HG03196 (cell line): ENCODE results near the gene MXD1.

Experiments
- ATAC-seq: cut with Tn5 transposase; IDR thresholded peaks from one replicate; pipeline ENCODE4 v1.9.1; 2021; ENCODE audit not compliant: unreplicated experiment

MXD1 gene

GRCh38 chr2:69952336-69953115 lies 37.6 kb downstream of the MXD1 start:
- no peak for ATAC-seq

GRCh38 chr2:69954084-69954483 lies 39.2 kb downstream of the MXD1 start:
- no peak for ATAC-seq

DNA sequence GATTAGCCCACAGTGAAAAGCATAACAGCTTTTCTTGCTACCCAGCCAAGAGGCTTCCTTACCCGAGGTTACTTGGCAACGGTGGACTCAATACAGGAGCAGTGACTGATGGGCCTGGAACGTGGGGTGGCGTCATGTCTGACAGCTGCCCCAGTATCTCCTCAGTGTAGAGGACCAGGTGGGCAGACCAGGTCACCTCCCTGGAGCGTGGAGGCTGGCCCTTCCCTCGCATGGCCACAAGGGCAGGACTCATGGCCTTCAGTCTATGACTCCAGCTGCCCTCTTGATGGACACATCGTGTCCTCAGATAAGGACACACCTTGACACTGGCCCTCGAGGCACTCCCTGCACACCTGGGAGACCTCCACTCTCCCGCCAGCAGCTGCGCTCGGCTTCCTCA lies 40.1 kb downstream of the MXD1 start:
- no peak for ATAC-seq

DNA sequence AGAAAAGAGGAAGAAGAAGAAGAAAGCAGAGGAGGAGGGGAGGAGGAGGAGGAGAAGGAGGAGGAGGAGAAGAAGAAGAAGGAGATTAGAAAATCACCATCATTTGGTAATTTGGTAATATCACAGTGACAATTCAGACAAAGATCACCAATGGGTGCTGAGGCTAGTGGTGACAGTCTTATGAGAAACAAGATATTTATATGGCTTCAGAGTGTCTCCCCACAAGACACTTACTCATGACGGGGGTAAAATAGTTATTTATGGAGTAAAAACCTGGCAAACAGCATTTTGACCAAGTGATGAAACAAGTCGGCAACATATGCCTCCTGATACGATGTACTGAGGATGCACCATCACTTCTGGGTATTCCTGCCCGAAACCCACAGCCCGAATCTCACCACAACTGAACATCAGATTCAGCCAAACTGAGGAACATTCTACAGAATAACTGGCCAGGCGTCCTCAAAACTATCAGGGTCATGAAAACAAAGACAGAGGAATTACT lies 41.6 kb downstream of the MXD1 start:
- no peak for ATAC-seq

GRCh38 chr2:69957965-69958364 lies 43.1 kb downstream of the MXD1 start:
- ATAC-seq: no peak

DNA sequence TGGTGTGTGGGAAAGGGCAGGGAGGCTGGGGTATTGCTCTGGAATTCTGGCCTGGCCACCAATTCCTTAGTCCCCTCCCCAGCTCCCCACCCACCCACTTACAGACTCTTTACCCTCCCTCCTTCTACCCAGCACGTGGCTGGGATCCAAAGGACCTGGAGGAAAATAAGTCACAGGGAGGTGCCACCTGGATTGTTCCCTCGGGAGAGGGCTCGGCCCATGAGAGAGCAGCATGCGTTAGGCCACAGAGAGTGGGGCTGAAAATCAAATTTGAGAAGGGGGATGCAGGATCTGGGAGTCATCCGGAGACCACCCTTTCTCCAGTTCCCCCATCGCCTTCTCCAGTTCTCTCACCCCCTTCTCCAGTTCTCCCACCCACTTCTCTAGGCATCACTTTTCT lies 43.6 kb downstream of the MXD1 start:
- ATAC-seq: no peak

- ATAC-seq: no peak
Observed at GRCh38 chr2:69959425-69959824, 44.5 kb downstream of the MXD1 start.

- no peak for ATAC-seq
Observed at GRCh38 chr2:69960821-69961220, 45.9 kb downstream of the MXD1 start.

- ATAC-seq: no peak
Observed at GRCh38 chr2:69961496-69961895, 46.6 kb downstream of the MXD1 start, which contains the start of gene ASPRV1. ASPRV1 (minus strand) TSS chr2:69961631; CDS start chr2:69961436, 195 bp downstream.

- no peak for ATAC-seq
Observed at GRCh38 chr2:69962986-69963730, 48.2 kb downstream of the MXD1 start.

GRCh38 chr2:69964353-69964841 lies 49.5 kb downstream of the MXD1 start:
- ATAC-seq: no peak

GRCh38 chr2:69965756-69966445 lies 51.0 kb downstream of the MXD1 start:
- no peak for ATAC-seq

DNA sequence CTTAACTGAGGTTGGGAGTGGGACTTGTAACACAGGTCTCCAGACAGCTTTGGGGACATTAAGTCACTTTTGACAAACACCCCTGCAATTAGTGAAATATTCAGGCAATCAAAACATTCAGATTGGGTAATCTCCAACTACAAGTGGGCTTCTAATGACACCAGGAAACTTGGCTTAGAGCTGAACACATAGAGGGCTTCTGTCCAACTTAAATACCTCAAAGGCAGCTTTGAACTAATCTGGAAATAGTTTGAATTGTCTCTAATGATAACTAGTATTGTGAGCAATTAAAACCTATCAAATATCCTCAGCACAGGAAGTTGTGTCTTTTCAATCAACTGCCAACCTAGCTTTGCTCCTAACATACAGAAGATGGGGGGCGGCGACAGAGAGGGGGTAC lies 51.6 kb downstream of the MXD1 start:
- no peak for ATAC-seq

DNA sequence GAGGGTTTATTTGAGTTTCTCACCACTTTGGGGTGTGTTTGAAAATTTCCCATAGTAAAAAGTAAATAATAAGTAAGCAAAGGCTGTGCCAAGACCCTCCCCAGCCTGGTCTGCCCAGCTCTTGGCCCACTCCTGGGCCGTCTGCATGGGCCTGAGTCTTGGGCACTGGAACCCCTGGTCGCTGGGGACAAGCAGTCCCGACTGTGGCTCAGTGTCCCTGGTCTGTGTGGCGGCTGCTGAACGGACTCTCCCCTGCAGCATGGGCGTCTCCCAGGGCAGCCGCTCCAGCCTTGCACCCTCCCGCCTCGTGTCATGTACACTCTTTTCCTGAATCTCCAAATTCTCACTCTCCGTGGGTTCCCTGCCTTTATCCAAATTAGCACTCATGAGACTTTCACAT lies 53.7 kb downstream of the MXD1 start:
- no peak for ATAC-seq

- no peak for ATAC-seq
Observed at GRCh38 chr2:69969126-69969983, 54.4 kb downstream of the MXD1 start.

GRCh38 chr2:69969991-69970390 lies 55.1 kb downstream of the MXD1 start:
- ATAC-seq: no peak

DNA sequence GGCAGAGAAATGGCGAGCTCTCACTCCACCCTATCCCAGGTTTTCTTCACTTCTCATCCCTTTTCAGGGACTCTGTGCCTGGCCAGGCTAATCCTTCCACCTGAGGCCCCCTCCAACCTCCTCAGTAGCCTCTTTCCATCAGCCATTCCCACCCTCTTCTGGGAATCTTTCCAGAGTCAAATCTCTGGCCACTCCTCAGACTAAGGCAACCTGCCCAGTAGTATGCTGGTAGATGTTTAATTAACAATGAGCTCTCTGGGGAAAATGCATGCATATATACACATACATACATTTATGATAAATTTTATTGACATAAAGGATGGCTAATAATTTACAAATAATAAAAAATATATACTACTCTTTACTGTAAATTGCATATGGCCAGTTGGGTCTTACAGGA lies 57.9 kb downstream of the MXD1 start:
- ATAC-seq: no peak

GRCh38 chr2:69973335-69973735 lies 58.4 kb downstream of the MXD1 start:
- no peak for ATAC-seq

- no peak for ATAC-seq
Observed at GRCh38 chr2:69975136-69975852, 60.4 kb downstream of the MXD1 start.
